Activated naive CD4-positive, alpha-beta T cell treated with anti-CD3 and anti-CD28 coated beads for 36 hours (primary cell): ENCODE measurements around the gene MAP2K7. TPM values are rescaled to one million over a fixed set of nuclear protein-coding genes. Genes with fewer than 3 reads are reported as not detected.
"Not testable (repeated sequence)": the region's sequence is repeated elsewhere in the genome, so short reads cannot be mapped to it uniquely, and the experiment has no call there.

ENCODE experiments used
- CTCF ChIA-PET: fragments of 350-600 bp; sonication (Branson Sonifier 250); formaldehyde crosslinking; loops from one replicate; lab custom pipeline; 2021; ENCODE audit warnings: antibody characterized with exemption; lab: Charles Lee
- DNase-seq: peaks from one replicate; pipeline ENCODE4 v3.0.0-alpha.2; 2020
- H3K27ac Mint-ChIP-seq: one replicate; pipeline ENCODE4 v1.8.0; 2021; ENCODE audit warnings: mild to moderate bottlenecking, mixed read lengths
- H3K27me3 Mint-ChIP-seq: one replicate; pipeline ENCODE4 v1.8.0; 2021; ENCODE audit warnings: low read depth, mixed read lengths
- H3K36me3 Mint-ChIP-seq: one replicate; pipeline ENCODE4 v1.8.0; 2021; ENCODE audit warnings: low read depth, mixed read lengths
- H3K4me1 Mint-ChIP-seq: one replicate; pipeline ENCODE4 v1.8.0; 2021; ENCODE audit warnings: low read depth, mixed read lengths
- H3K4me3 Mint-ChIP-seq: one replicate; pipeline ENCODE4 v1.8.0; 2021; ENCODE audit warnings: mild to moderate bottlenecking, moderate library complexity, mixed read lengths
- H3K9me3 Mint-ChIP-seq: one replicate; pipeline ENCODE4 v1.8.0; 2021; ENCODE audit warnings: mixed read lengths
- intact Hi-C: fragments of 100-400 bp; cut with micrococcal nuclease; formaldehyde crosslinking; loops from one replicate; pipeline ENCODE4 v1.15.1; 2023
- total RNA-seq, 2 experiments: library from RNA; stranded (reverse); gene quantifications; one replicate each; pipeline ENCODE4 v1.2.3, GENCODE V29; 2021

The MAP2K7 gene
- total RNA-seq, 2 experiments from 2014 or later = 39.1 to 39.8 TPM

DNA sequence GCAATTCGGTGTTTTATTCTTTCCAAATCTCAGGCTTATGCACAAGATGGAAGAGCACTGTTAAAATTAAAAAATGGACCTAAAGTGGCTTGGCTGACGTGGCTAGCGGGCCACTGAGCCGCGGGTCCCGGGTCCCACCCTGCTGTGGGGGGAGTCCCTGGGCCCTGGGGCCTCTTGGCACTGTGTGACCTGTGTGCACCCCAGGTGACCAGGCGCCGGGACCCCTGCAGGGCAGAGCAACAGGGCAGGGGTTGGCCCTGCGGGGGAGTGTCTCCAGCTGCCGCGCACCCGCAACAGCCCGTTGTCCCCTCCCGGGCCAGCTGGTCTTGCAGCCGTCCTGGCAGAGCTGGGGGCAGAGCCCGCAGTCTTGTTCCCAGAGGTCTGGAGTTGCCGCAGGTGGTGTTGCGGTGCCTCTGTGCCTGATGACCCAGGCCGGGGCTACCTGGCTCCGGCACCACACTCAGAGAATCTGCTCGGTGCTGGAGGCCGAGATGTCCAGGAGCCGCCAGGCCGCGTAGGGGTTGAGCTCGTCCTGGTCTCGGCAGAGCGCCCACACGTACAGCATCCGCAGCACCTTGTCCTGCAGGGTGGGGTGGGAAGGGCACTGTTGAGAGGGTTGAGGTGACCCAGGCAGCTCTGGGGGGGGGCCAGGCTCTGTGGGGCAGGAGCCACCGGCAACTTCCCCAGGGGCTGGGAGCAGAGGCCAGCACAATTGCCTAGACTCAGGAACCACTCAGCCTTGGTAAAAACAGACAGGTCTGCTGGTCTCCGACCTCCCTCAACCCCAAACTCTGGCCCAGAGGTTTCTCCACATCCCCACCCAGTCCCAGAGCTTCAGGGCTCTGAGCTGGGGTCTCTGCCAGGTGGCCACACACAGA is 23.3 kb downstream of the MAP2K7 start:
- CTCF ChIA-PET = interaction anchor here (0.9 to 3.2 kb wide), 2 partner anchors 17 kb away, joined by 3 to 18 read pairs; partner anchors contain the start of gene TIMM44
- no peak for DNase-seq
- Mint-ChIP-seq H3K9me3 (no peaks in the 10 kb centered on the region), H3K4me1 (peaks cover 15% of the 10 kb centered on the region), H3K27me3 (no peaks in the 10 kb centered on the region), H3K27ac (no peak overlapping the region), H3K36me3 (peaks cover 9% of the 10 kb centered on the region), H3K4me3 (no peak overlapping the region)
- intact Hi-C loops = no loop called here

DNA sequence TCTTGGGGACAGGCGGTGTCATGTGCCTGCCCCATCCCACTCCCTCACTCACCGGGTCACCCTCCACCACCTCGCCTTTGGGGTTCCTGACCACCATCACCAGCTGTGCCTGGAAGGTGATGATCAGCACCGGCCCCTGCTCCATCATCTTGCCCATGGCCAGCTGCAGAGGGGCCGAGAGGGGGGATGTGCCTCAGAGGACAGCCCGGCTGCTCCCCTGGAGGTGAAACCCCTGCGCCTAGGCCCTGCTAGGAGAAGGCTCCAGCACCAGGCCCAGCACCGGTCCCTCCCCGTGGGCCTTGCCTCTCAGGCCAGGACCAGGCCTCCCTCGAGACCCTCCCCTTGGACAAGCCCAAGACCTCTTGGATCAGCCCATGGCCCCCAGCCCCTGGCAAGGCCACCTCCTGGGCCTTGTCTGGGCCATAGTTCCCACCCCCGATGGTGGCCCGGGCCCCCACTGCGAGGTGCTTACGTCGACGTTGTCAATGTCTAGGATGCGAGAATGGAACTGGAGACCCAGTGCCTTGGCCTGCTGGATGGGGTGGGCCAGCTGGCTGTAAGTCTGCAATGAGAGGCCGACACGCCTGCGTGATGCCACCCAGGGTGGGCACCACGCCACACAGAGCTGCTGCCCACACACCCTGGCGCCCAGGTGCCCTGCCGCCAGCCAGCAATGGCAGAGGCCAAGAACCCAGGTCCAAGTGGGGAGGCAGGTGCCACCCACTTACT is 24.1 kb downstream of the MAP2K7 start:
- H3K9me3 Mint-ChIP-seq = no peaks in the 10 kb centered on the region
- H3K27ac Mint-ChIP-seq = no peak overlapping the region
- intact Hi-C loops = no loop called here
- peaks cover 13% of the 10 kb centered on the region for H3K4me1 Mint-ChIP-seq
- no peak overlapping the region for H3K4me3 Mint-ChIP-seq
- H3K27me3 Mint-ChIP-seq = no peaks in the 10 kb centered on the region
- CTCF ChIA-PET = interaction anchor here (3.2 kb wide), 1 partner anchor 16 kb away, joined by 18 read pairs; the partner anchor contains the start of gene TIMM44
- DNase-seq = no peak
- H3K36me3 Mint-ChIP-seq = peaks cover 9% of the 10 kb centered on the region

DNA sequence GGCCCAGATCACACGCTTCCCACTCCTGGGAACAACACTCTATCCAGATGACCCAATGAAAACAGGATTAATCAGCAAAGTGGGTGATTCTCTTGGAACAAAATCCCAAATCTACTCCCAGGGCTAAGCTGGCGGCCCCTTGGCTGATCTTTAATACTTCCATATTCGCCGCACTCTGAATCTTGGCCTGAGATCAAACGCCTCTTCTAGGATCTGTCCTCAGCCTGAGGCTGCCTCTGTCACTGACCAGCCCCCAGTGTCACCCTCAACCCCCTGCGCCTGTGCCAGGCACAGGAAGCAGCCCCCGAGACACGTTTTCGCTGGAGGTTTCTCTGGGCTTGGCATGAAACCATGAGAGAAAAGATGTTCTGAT is 24.6 kb downstream of the MAP2K7 start:
- H3K4me3 Mint-ChIP-seq = no peak overlapping the region
- peaks cover 13% of the 10 kb centered on the region for H3K4me1 Mint-ChIP-seq
- DNase-seq = no peak
- no peaks in the 10 kb centered on the region for H3K9me3 Mint-ChIP-seq
- intact Hi-C loops = no loop called here
- CTCF ChIA-PET = interaction anchor here (0.9 to 3.2 kb wide), 4 partner anchors 8 to 76 kb away, joined by 3 to 18 read pairs (median 6); partner anchors contain the start of genes SNAPC2 and TIMM44
- H3K36me3 Mint-ChIP-seq = peaks cover 9% of the 10 kb centered on the region
- no peaks in the 10 kb centered on the region for H3K27me3 Mint-ChIP-seq
- no peak overlapping the region for H3K27ac Mint-ChIP-seq

DNA sequence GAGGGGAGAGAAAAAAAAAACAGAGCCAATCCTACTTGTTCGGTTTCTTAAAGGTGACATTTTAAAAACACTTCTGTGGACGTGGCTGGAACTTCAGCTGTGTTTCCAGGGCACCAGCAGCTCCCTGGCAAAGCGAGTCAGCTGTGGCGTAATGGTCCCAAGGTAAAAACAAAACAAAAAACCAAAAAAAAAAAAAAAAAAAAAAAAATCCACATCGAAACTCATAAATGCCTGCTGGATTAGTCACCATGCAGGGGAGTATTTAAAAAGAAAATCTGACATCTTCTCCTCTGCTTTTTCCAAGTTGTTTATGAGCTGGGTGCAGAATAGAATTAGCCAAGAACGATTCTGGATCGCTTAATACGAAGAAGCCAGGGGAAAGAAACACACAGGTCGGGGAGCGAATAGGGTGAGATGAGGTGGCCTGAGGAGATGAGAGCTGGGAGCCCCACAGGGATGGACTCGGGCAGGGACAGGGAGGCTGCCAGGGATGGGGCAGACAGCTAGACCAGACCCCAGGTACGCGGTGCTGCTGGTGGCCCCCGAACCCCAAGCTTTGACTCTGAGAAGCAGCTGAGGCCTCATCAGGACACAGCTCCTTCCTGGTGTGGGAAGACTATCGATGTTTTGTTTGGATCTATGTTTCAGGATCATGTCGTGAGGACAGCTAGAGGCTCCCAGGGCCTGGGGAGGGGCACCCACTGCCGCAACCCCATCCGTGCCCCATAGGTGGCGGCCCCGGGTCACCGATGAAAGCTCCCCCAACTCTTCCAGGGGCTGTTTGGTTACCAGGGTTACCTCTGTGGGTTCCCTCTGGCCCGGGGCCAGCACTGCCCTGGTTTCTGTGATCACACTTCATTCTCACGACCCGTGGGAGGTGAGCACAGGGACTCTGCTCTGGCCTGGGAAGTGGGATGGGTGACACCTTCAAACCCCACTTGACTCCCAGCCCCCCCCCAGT is 25.3 kb downstream of the MAP2K7 start:
- Mint-ChIP-seq H3K27me3 (no peaks in the 10 kb centered on the region), H3K4me1 (peaks cover 13% of the 10 kb centered on the region), H3K4me3 (no peak overlapping the region), H3K27ac (no peak overlapping the region), H3K36me3 (peaks cover 12% of the 10 kb centered on the region), H3K9me3 (no peaks in the 10 kb centered on the region)
- intact Hi-C loops = no loop called here
- CTCF ChIA-PET = interaction anchor here (0.6 to 3.2 kb wide), 5 partner anchors 8 to 276 kb away, joined by 3 to 18 read pairs (median 3); partner anchors contain the start of genes SNAPC2 and TIMM44
- peak; percentile 57 for DNase-seq

DNA sequence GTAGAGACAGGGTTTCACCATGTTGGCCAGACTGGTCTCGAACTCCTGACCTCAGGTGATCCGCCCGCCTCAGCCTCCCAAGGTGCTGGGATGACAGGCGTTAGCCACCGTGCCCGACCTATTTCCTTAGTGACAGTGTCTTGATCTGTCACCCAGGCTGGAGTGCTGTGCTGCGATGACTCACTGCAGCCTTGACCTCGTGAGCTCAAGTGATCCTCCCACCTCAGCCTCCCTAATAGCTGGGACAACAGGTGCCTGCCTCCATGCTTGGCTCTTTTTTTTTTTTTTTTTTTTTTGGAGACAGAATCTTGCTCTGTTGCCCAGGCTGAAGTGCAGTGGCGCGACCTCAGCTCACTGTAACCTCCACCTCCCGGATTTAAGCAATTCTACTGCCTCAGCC is 26.4 kb downstream of the MAP2K7 start:
- DNase-seq, intact Hi-C loops, H3K27ac Mint-ChIP-seq, H3K27me3 Mint-ChIP-seq, H3K4me1 Mint-ChIP-seq, H3K9me3 Mint-ChIP-seq, H3K4me3 Mint-ChIP-seq: not testable (repeated sequence)
- peaks cover 14% of the 10 kb centered on the region for H3K36me3 Mint-ChIP-seq
- CTCF ChIA-PET = interaction anchor here (0.7 to 3.2 kb wide), 3 partner anchors 8 to 14 kb away, joined by 3 to 18 read pairs (median 8); partner anchors contain the start of genes SNAPC2 and TIMM44

DNA sequence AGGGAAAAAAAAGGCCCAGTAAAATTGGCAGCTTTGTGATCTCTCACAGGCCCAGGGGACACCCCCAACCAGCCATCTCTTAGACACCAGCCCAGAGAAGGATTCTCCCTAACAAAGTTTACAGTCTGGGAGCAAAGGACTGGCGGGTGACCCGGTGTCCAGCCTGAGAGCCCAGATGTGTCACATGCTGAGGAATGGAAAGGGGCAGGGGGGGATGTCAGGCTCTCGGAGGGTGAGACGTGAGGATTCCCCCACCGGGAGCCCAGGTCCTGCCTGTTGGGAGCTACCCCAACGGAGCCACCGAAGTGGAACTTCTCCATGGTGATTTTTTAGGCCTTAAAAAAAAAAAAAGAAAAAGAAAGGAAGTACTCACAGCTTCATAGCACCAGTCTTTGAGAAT is 27.1 kb downstream of the MAP2K7 start:
- Mint-ChIP-seq H3K4me3 (no peak overlapping the region), H3K4me1 (peaks cover 8% of the 10 kb centered on the region), H3K27me3 (no peaks in the 10 kb centered on the region), H3K9me3 (no peaks in the 10 kb centered on the region), H3K36me3 (peaks cover 17% of the 10 kb centered on the region), H3K27ac (no peak overlapping the region)
- CTCF ChIA-PET = interaction anchor here (0.6 to 2.5 kb wide), 3 partner anchors 10 to 123 kb away, joined by 3 to 8 read pairs (median 4); partner anchors contain the start of gene SNAPC2
- intact Hi-C loops = no loop called here
- DNase-seq = no peak

DNA sequence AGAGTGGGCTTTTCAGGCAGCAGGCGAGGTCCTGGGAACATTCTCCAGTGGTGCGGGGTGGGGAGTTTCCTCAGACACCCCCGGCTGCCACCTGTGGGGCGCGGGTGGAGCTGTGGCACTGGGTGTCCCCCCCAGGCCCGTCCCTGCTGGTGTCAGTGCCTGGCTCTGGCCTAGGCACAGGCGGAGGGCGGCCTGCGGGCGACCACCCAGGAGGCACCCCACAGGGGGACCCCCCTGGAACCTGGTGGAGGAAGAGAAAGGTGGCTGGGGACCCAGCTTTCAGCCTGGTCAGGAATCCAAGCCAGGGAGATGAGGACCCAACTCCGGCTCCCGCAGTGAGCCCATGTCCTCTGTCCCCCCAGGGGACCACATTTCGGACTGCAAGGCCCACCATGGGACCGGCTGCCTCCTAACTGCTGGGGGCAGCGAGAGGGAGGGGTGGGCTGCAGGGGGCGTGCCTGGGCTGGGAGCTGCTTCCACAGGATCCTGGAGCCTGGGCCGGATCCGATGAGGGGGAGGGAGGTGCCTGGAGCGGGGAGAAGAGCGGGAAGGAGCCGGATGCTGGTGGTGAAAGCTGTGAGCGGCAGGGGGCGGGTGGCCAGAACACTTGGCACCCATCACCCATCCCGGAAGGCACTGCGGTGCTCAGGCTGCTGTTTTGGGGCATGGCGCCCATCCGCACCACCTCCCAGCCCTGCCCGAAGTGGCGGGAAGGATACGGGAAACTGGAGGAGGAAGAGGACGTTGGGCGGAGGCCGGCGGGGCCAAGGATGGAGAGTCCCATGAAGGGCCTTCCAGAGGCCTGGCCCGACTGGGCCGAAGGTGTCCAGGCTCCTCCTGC is 27.8 kb downstream of the MAP2K7 start:
- CTCF ChIA-PET = interaction anchor here (0.6 to 1.4 kb wide), 2 partner anchors 13 to 122 kb away, joined by 3 to 4 read pairs; no protein-coding TSS in a partner anchor
- intact Hi-C loops = no loop called here
- H3K4me1 Mint-ChIP-seq = peaks cover 6% of the 10 kb centered on the region
- H3K36me3 Mint-ChIP-seq = peaks cover 16% of the 10 kb centered on the region
- no peaks in the 10 kb centered on the region for H3K27me3 Mint-ChIP-seq
- no peak overlapping the region for H3K4me3 Mint-ChIP-seq
- no peak for DNase-seq
- H3K9me3 Mint-ChIP-seq = no peaks in the 10 kb centered on the region
- no peak overlapping the region for H3K27ac Mint-ChIP-seq

DNA sequence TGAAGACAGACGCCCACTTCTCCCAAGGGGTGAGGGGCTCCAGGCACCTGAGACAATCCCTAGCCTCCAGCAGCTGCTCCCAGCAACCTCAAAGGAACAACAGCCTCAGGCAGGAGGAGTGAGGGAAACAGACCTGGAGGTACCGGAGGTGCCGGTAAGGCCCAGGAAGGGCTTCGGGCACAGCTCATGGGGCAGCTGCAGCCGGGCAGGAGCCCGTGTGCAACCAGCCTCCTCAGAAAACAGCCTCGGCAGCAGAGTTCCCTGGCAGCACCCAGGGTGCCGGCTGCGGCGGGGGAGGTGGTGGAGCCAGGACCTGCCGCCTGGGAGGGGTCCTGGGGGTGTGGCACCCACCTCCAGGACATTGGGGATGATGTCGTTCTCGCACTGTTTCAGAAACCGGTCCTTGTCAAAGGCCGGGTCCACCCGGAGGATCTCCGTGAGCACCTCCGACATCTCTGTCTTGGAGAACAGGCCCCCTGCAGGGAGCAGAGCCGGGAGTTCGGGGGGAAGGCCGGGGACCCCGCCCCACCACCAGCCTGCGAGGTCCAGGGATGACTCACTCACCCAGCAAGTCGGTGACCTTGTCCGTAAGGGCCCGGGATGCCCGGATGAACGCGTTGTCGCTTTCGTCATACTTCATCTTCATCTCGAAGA is 28.7 kb downstream of the MAP2K7 start:
- CTCF ChIA-PET = interaction anchor here (1.4 kb wide), 1 partner anchor 12 kb away, joined by 3 read pairs; no protein-coding TSS in a partner anchor
- H3K4me1 Mint-ChIP-seq = peaks cover 5% of the 10 kb centered on the region
- no peak for DNase-seq
- intact Hi-C loops = no loop called here
- no peak overlapping the region for H3K27ac Mint-ChIP-seq
- no peaks in the 10 kb centered on the region for H3K9me3 Mint-ChIP-seq
- H3K27me3 Mint-ChIP-seq = no peaks in the 10 kb centered on the region
- H3K36me3 Mint-ChIP-seq = peaks cover 17% of the 10 kb centered on the region
- H3K4me3 Mint-ChIP-seq = no peak overlapping the region

DNA sequence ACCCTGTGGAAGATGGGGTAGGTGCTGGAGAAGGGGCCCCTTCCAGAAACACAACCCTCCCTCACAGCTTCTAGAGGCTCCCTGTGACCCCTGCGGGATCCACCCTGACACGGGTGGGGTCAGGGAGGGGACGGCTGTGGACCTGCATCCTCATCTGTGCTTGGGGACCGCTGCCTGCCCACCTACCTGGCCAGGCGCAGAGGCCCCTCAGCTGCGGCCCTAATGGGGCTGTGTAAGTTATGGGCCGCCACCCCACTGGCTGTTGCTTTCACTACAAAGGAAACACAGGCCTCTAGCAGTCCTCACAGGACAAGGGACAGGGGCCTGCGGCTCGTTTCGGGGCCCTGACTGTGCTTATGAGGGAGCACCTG is 29.2 kb downstream of the MAP2K7 start:
- intact Hi-C loops = no loop called here
- Mint-ChIP-seq H3K27ac (no peak overlapping the region), H3K4me3 (no peak overlapping the region), H3K36me3 (peaks cover 22% of the 10 kb centered on the region), H3K27me3 (no peaks in the 10 kb centered on the region), H3K4me1 (peaks cover 5% of the 10 kb centered on the region), H3K9me3 (no peaks in the 10 kb centered on the region)
- CTCF ChIA-PET = no interaction called here
- DNase-seq = no peak

DNA sequence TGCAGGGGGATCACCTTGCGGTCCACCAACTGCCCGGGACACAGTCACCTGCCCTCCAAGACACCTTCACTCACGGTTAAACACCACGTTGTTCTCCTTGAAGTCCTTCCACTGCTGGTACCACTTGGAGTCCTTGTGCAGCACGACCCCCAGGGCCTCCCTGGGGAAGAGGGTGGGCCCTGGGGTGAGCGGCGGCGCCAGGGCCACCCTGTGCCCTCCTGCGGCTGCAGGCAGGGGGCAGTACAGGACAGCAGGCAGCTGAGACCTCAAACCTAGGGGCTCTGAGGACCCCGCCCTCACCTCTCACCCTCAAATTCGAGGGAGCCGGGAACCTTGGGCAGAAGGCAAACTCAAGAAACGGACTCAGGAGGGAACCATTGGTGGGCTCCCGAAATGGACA is 29.7 kb downstream of the MAP2K7 start:
- DNase-seq = no peak
- intact Hi-C loops = no loop called here
- Mint-ChIP-seq H3K27ac (no peak overlapping the region), H3K27me3 (no peaks in the 10 kb centered on the region), H3K9me3 (no peaks in the 10 kb centered on the region), H3K4me1 (peaks cover 3% of the 10 kb centered on the region), H3K36me3 (peaks cover 22% of the 10 kb centered on the region), H3K4me3 (no peak overlapping the region)
- CTCF ChIA-PET = no interaction called here
